H9 (cell line): ENCODE data around the gene ZNF608. TPM values are rescaled to one million over a fixed set of nuclear protein-coding genes. Genes with fewer than 3 reads are reported as not detected.

ENCODE experiments used
- DNase-seq: peaks from one replicate; pipeline ENCODE4 v3.0.0-alpha.2; 2017
- H2AFZ ChIP-seq: one replicate; pipeline ENCODE4 v1.6.1; 2013; ENCODE audit warnings: mild to moderate bottlenecking, low read length, control low read depth, moderate library complexity
- H2AK5ac ChIP-seq: 2 replicates; pipeline ENCODE4 v1.6.1; 2013; ENCODE audit warnings: low read length, control low read depth, mixed read lengths; ENCODE audit not compliant: insufficient read length
- H2BK120ac ChIP-seq: one replicate; pipeline ENCODE4 v1.6.1; 2013; ENCODE audit warnings: low read depth, mild to moderate bottlenecking, low read length, control low read depth, inconsistent platforms; ENCODE audit not compliant: poor library complexity, severe bottlenecking
- H2BK12ac ChIP-seq: 2 replicates; pipeline ENCODE4 v1.6.1; 2013; ENCODE audit warnings: low read length, control low read depth, mixed read lengths, low read depth; ENCODE audit not compliant: insufficient read length
- H2BK15ac ChIP-seq: 2 replicates; pipeline ENCODE4 v1.6.1; 2013; ENCODE audit warnings: low read depth, low read length, control low read depth
- H2BK20ac ChIP-seq: one replicate; pipeline ENCODE4 v1.6.1; 2013; ENCODE audit warnings: low read depth, mild to moderate bottlenecking, low read length, control low read depth, inconsistent platforms; ENCODE audit not compliant: poor library complexity, severe bottlenecking
- H2BK5ac ChIP-seq: 2 replicates; pipeline ENCODE4 v1.6.1; 2013; ENCODE audit warnings: low read length, control low read depth, mixed read lengths; ENCODE audit not compliant: insufficient read length
- H3K14ac ChIP-seq: 2 replicates; pipeline ENCODE4 v1.6.1; 2013; ENCODE audit warnings: low read length, control low read depth; ENCODE audit not compliant: insufficient read depth
- H3K18ac ChIP-seq: 2 replicates; pipeline ENCODE4 v1.6.1; 2013; ENCODE audit warnings: low read depth, mild to moderate bottlenecking, mixed read lengths, low read length, control low read depth; ENCODE audit not compliant: insufficient read length
- H3K23ac ChIP-seq: 2 replicates; pipeline ENCODE4 v1.6.1; 2013; ENCODE audit warnings: low read length, control low read depth, mixed read lengths, low read depth; ENCODE audit not compliant: insufficient read length
- H3K23me2 ChIP-seq: 2 replicates; pipeline ENCODE4 v1.6.1; 2013; ENCODE audit warnings: low read depth, mild to moderate bottlenecking, mixed read lengths, low read length, control low read depth; ENCODE audit not compliant: insufficient read length, poor library complexity, severe bottlenecking
- H3K27ac ChIP-seq: 2 replicates; pipeline ENCODE4 v1.5.1; 2013; ENCODE audit warnings: low read length, control low read depth, mixed read lengths, low read depth; ENCODE audit not compliant: insufficient read length
- H3K27me3 ChIP-seq: 2 replicates; pipeline ENCODE4 v1.6.1; 2013; ENCODE audit warnings: low read length, control low read depth, inconsistent platforms; ENCODE audit not compliant: insufficient read depth
- H3K4ac ChIP-seq: 2 replicates; pipeline ENCODE4 v1.6.1; 2013; ENCODE audit warnings: low read depth, mild to moderate bottlenecking, control low read depth, inconsistent platforms, low read length, moderate library complexity
- H3K4me1 ChIP-seq: 2 replicates; pipeline ENCODE4 v1.6.1; 2013; ENCODE audit warnings: low read length, control low read depth, inconsistent platforms; ENCODE audit not compliant: insufficient read depth
- H3K4me2 ChIP-seq: 2 replicates; pipeline ENCODE4 v1.6.1; 2013; ENCODE audit warnings: low read length, control low read depth, mixed read lengths; ENCODE audit not compliant: insufficient read length, insufficient read depth
- H3K56ac ChIP-seq: 2 replicates; pipeline ENCODE4 v1.6.1; 2013; ENCODE audit warnings: low read depth, mild to moderate bottlenecking, mixed read lengths, low read length, control low read depth; ENCODE audit not compliant: insufficient read length
- H3K79me1 ChIP-seq: 2 replicates; pipeline ENCODE4 v1.6.1; 2013; ENCODE audit warnings: low read depth, mild to moderate bottlenecking, moderate library complexity, low read length, control low read depth, inconsistent platforms; ENCODE audit not compliant: insufficient read depth, poor library complexity, severe bottlenecking
- H3K79me2 ChIP-seq: 2 replicates; pipeline ENCODE4 v1.6.1; 2013; ENCODE audit warnings: low read length, control low read depth, inconsistent platforms; ENCODE audit not compliant: insufficient read depth
- H3K9ac ChIP-seq: 2 replicates; pipeline ENCODE4 v1.6.1; 2013; ENCODE audit warnings: low read length, control low read depth, mixed read lengths; ENCODE audit not compliant: insufficient read length; ENCODE audit errors: extremely low read depth
- H3K9me3 ChIP-seq: one replicate; pipeline ENCODE4 v1.6.1; 2013; ENCODE audit warnings: low read depth, low read length, inconsistent platforms; ENCODE audit not compliant: control insufficient read depth
- H3T11ph ChIP-seq: one replicate; pipeline ENCODE4 v1.6.1; 2013; ENCODE audit warnings: mild to moderate bottlenecking, low read length, control low read depth, inconsistent platforms
- H4K20me1 ChIP-seq: one replicate; pipeline ENCODE4 v1.6.1; 2013; ENCODE audit not compliant: control insufficient read depth, insufficient read length, insufficient read depth
- H4K5ac ChIP-seq: 2 replicates; pipeline ENCODE4 v1.6.1; 2013; ENCODE audit warnings: low read depth, mild to moderate bottlenecking, mixed read lengths, low read length, control low read depth; ENCODE audit not compliant: insufficient read length
- H4K8ac ChIP-seq: replicated peaks from 2 replicates; pipeline ENCODE4 v1.6.1; 2013; ENCODE audit warnings: low read length, control low read depth, mixed read lengths, low read depth; ENCODE audit not compliant: insufficient read length
- H4K91ac ChIP-seq: 2 replicates; pipeline ENCODE4 v1.6.1; 2013; ENCODE audit warnings: low read depth, mild to moderate bottlenecking, moderate library complexity, mixed read lengths, low read length, control low read depth; ENCODE audit not compliant: insufficient read length
- H3K27ac Mint-ChIP-seq, 3 experiments: 2 replicates in 2 of 3; 3 replicates in 1 of 3; pipeline ENCODE4 v1.8.0; 2020 to 2021; ENCODE audit warnings: mixed read lengths in 3 of 3, mild to moderate bottlenecking in 1 of 3, moderate library complexity in 1 of 3
- H3K27me3 Mint-ChIP-seq: 2 replicates; pipeline ENCODE4 v1.8.0; 2021; ENCODE audit warnings: low read depth, mild to moderate bottlenecking, moderate library complexity, mixed read lengths
- H3K36me3 Mint-ChIP-seq, 3 experiments: 2 replicates in 2 of 3; 3 replicates in 1 of 3; pipeline ENCODE4 v1.8.0; 2020 to 2021; ENCODE audit warnings: low read depth in 3 of 3, mixed read lengths in 3 of 3; ENCODE audit not compliant: insufficient read depth in 1 of 3
- H3K4me1 Mint-ChIP-seq, 2 experiments: 2 replicates each; pipeline ENCODE4 v1.8.0; 2020; ENCODE audit warnings: mixed read lengths in 2 of 2
- H3K4me3 Mint-ChIP-seq, 2 experiments: 2 replicates in 1 of 2; 3 replicates in 1 of 2; pipeline ENCODE4 v1.8.0; 2020 to 2021; ENCODE audit warnings: mild to moderate bottlenecking in 2 of 2, mixed read lengths in 2 of 2, moderate library complexity in 1 of 2
- H3K9me3 Mint-ChIP-seq, 2 experiments: 2 replicates in 1 of 2; 3 replicates in 1 of 2; pipeline ENCODE4 v1.8.0; 2020; ENCODE audit warnings: mild to moderate bottlenecking in 2 of 2, mixed read lengths in 2 of 2, moderate library complexity in 1 of 2
- WGBS: extraction: QIAGEN DNeasy Blood & Tissue Kit; methylation state at CpG from one replicate; pipeline ENCODE4 v1.1.7; 2013; ENCODE audit warnings: missing lambda C conversion rate, low lambda C conversion rate, mixed read lengths; ENCODE audit not compliant: insufficient read length; ENCODE audit errors: extremely low coverage; 5-methylcytosine and 5-hydroxymethylcytosine counted together
- total RNA-seq: library from RNA; stranded (reverse); gene quantifications from 2 replicates; pipeline ENCODE4 v1.2.1, GENCODE V29; 2021
- TF ChIP-seq, protein P1 (sequence below): fragments of 200-600 bp; sonication (generic); conservative IDR thresholded peaks from 3 replicates; pipeline ENCODE4 v1.8.0; 2021; ENCODE audit warnings: antibody characterized with exemption, mild to moderate bottlenecking

The ZNF608 gene
- total RNA-seq, 1 experiment from 2014 or later, result 67.0 TPM

DNA sequence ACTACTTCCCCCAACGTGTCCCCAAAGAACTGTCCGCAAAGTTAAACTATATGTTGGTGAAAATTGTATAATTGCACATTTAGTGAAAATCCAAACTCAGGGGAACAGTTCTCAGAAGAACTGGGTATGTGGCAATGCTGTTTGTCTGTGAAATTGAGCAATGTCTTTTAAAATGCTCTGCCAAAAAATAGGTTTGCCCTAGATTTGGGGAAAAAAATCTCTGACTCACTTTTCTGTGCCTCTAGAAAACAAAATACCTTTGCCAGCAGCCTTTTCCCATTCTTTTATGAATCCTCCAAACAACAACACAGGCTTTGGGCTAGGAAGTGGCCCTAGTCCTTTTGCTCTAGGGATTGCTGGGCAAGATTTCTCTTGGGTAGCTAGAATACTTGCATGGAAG lies 37.4 kb upstream of the ZNF608 start:
- no peak overlapping the region for H2BK120ac ChIP-seq
- H3K79me2 ChIP-seq, result no peaks in the 10 kb centered on the region
- H3K56ac ChIP-seq, result no peak overlapping the region
- H3K9ac ChIP-seq, result no peak overlapping the region
- no peaks in the 10 kb centered on the region for H3K23me2 ChIP-seq
- no peak overlapping the region for H4K5ac ChIP-seq
- H3K27ac ChIP-seq, result no peak overlapping the region
- H2BK20ac ChIP-seq, result no peak overlapping the region
- H3K18ac ChIP-seq, result no peak overlapping the region
- H3T11ph ChIP-seq, result no peak overlapping the region
- DNase-seq, result no peak
- H2BK15ac ChIP-seq, result no peak overlapping the region
- H2BK5ac ChIP-seq, result no peak overlapping the region
- no peak overlapping the region for H3K4me2 ChIP-seq
- WGBS, result no CpG with 5 or more reads among the region's 2 CpGs
- TF ChIP-seq, protein P1, sequence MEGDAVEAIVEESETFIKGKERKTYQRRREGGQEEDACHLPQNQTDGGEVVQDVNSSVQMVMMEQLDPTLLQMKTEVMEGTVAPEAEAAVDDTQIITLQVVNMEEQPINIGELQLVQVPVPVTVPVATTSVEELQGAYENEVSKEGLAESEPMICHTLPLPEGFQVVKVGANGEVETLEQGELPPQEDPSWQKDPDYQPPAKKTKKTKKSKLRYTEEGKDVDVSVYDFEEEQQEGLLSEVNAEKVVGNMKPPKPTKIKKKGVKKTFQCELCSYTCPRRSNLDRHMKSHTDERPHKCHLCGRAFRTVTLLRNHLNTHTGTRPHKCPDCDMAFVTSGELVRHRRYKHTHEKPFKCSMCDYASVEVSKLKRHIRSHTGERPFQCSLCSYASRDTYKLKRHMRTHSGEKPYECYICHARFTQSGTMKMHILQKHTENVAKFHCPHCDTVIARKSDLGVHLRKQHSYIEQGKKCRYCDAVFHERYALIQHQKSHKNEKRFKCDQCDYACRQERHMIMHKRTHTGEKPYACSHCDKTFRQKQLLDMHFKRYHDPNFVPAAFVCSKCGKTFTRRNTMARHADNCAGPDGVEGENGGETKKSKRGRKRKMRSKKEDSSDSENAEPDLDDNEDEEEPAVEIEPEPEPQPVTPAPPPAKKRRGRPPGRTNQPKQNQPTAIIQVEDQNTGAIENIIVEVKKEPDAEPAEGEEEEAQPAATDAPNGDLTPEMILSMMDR, result no peak
- no peaks in the 10 kb centered on the region for H3K4me1 ChIP-seq
- H4K91ac ChIP-seq, result no peak overlapping the region
- H3K4me3 Mint-ChIP-seq, result no peak overlapping the region
- H3K14ac ChIP-seq, result no peak overlapping the region
- H3K27ac Mint-ChIP-seq, result no peak overlapping the region
- H4K8ac ChIP-seq, result no peak overlapping the region
- peaks cover 0 to 6% (median 3%) of the 10 kb centered on the region in 3 experiments; a peak in 4 of 7 replicates for H3K36me3 Mint-ChIP-seq
- H3K27me3 Mint-ChIP-seq, result no peaks in the 10 kb centered on the region
- H3K9me3 Mint-ChIP-seq, result peaks cover 0 to 4% of the 10 kb centered on the region in 2 experiments; a peak in 2 of 5 replicates
- H3K4me1 Mint-ChIP-seq, result no peaks in the 10 kb centered on the region
- H2BK12ac ChIP-seq, result no peak overlapping the region
- H4K20me1 ChIP-seq, result no peaks in the 10 kb centered on the region
- H3K23ac ChIP-seq, result no peak overlapping the region
- no peaks in the 10 kb centered on the region for H3K9me3 ChIP-seq
- no peak overlapping the region for H2AFZ ChIP-seq
- H2AK5ac ChIP-seq, result no peak overlapping the region
- H3K79me1 ChIP-seq, result no peaks in the 10 kb centered on the region
- no peak overlapping the region for H3K4ac ChIP-seq
- no peaks in the 10 kb centered on the region for H3K27me3 ChIP-seq
